Effector memory CD8-positive, alpha-beta T cell (primary cell): ENCODE data around the gene CD164L2.
"Not testable (repeated sequence)": the region's sequence is repeated elsewhere in the genome, so short reads cannot be mapped to it uniquely, and the experiment has no call there.

ENCODE experiments used
- ATAC-seq: fragments of 150-1000 bp; cut with Tn5 transposase; replicated peaks from 2 replicates; pipeline ENCODE4 v1.10.0; 2021; ENCODE audit warnings: mild to moderate bottlenecking, moderate library complexity
- DNase-seq, 3 experiments: peaks; one replicate each; pipeline ENCODE4 v3.0.0; 2021
- H3K27ac Mint-ChIP-seq, 2 donors: one replicate each; pipeline ENCODE4 v1.8.0; 2022; ENCODE audit warnings: mild to moderate bottlenecking in 2 of 2, mixed read lengths in 2 of 2, moderate library complexity in 2 of 2
- H3K27me3 Mint-ChIP-seq, 2 donors: one replicate each; pipeline ENCODE4 v1.8.0; 2022; ENCODE audit warnings: mixed read lengths in 2 of 2
- H3K36me3 Mint-ChIP-seq: one replicate; pipeline ENCODE4 v1.8.0; 2022; ENCODE audit warnings: mild to moderate bottlenecking, moderate library complexity, mixed read lengths; ENCODE audit not compliant: insufficient read depth
- H3K4me1 Mint-ChIP-seq, 2 donors: one replicate each; pipeline ENCODE4 v1.8.0; 2022; ENCODE audit warnings: low read depth in 2 of 2, mixed read lengths in 2 of 2
- H3K4me3 Mint-ChIP-seq, 2 donors: one replicate each; pipeline ENCODE4 v1.8.0; 2022; ENCODE audit warnings: mild to moderate bottlenecking in 2 of 2, mixed read lengths in 2 of 2, moderate library complexity in 2 of 2
- H3K9me3 Mint-ChIP-seq, 2 donors: one replicate each; pipeline ENCODE4 v1.8.0; 2022; ENCODE audit warnings: mixed read lengths in 2 of 2
- total RNA-seq, 9 experiments: gene quantifications; one replicate each; lab custom pipeline; 2026; lab: John Stamatoyannopoulos, UW

Gene CD164L2
- 0 to 0.12 (median 0) reads per million in 9 experiments for total RNA-seq

- Mint-ChIP-seq H3K27ac (peak within 1 kb of the TSS in 1 of 2 donors; percentile 3), H3K36me3 (peaks cover 3% of the 10 kb centered on the region), H3K4me3 (no peak within 1 kb of the TSS), H3K4me1 (peaks cover 0 to 2% of the 10 kb centered on the region in 2 donors), H3K27me3 (peaks cover 0 to 6% of the 10 kb centered on the region in 2 donors), H3K9me3 (no peaks in the 10 kb centered on the region)
- ATAC-seq (peak; percentile 69), DNase-seq (peak in 2 of 3 experiments; percentile 35 to 39)
Observed at GRCh38 chr1:27383039-27383605, at the start of gene CD164L2. Gene CD164L2, minus strand, starts transcription at chr1:27383333. Its CDS starts 94 bp downstream, at chr1:27383239.

GRCh38 chr1:27432725-27433124, 49.6 kb upstream of the CD164L2 start:
- H3K27me3 Mint-ChIP-seq, H3K27ac Mint-ChIP-seq, DNase-seq, ATAC-seq, H3K9me3 Mint-ChIP-seq, H3K4me3 Mint-ChIP-seq: not testable (repeated sequence)
- Mint-ChIP-seq H3K36me3 (peaks cover 16% of the 10 kb centered on the region), H3K4me1 (peaks cover 43 to 64% of the 10 kb centered on the region in 2 donors)

DNA sequence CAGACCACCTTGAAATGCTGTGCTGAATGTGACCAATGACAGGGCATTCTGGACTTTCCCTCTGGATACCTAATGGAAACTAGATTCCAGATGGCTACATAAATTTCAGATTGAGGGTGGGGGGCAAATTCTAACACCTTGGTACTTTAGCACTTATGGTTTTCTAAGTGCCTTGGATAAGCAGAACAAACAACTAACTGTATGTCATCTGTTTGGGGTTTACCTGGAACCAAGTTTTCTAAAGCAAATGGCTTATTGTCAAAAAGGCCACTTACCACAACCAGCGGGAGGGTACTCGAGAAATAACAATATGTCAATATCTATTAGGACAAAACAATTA, 48.4 kb upstream of the CD164L2 start:
- peak overlapping the region; percentile 66 to 85 for H3K27ac Mint-ChIP-seq
- H3K9me3 Mint-ChIP-seq, result no peaks in the 10 kb centered on the region
- no peaks in the 10 kb centered on the region for H3K27me3 Mint-ChIP-seq
- H3K36me3 Mint-ChIP-seq, result peaks cover 20% of the 10 kb centered on the region
- peaks cover 38 to 57% of the 10 kb centered on the region in 2 donors for H3K4me1 Mint-ChIP-seq
- ATAC-seq, result no peak
- DNase-seq, result no peak
- peak overlapping the region in 1 of 2 donors; percentile 44 for H3K4me3 Mint-ChIP-seq

DNA sequence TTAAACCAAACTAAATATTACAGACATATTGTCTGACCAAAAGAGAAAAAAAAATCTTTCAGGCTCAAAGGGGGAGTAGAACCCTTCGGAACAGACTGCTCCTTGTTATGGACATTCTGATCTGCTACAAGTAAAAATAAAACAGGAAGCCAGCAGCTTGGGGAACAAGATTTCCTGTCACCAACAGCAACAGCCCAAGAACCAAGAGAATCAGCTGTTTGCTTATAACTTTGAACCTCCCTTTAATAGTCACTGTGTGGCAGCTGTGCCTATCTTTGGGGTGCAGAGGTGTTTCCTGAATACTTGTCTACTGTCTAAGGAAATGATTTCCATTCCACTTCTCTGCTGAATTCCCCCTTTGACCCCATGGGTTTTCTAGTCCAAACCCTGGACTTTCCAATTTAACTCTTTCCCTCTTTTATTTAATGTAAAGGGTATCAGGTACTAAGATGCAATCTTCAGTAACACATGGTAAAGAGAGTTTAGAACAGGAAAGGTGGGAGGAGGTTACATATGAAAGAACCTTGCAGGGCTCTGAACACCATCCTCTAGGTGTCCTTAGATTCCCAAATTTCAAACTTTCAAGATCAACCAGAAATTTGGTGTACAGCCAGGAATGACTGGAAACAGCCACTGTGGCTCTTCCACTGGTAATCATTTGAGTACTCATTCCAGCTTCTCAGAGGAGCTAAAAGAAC, 47.9 kb upstream of the CD164L2 start:
- no peaks in the 10 kb centered on the region for H3K27me3 Mint-ChIP-seq
- DNase-seq, result peak in 1 of 3 experiments; percentile 23
- H3K4me3 Mint-ChIP-seq, result peak overlapping the region; percentile 2 to 44
- H3K36me3 Mint-ChIP-seq, result peaks cover 26% of the 10 kb centered on the region
- peak; percentile 71 for ATAC-seq
- peaks cover 36 to 53% of the 10 kb centered on the region in 2 donors for H3K4me1 Mint-ChIP-seq
- peak overlapping the region; percentile 66 to 85 for H3K27ac Mint-ChIP-seq
- H3K9me3 Mint-ChIP-seq, result no peaks in the 10 kb centered on the region

- DNase-seq (no peak), ATAC-seq (no peak)
- peaks cover 38% of the 10 kb centered on the region for H3K36me3 Mint-ChIP-seq
- peak overlapping the region; percentile 66 to 83 for H3K27ac Mint-ChIP-seq
- H3K9me3 Mint-ChIP-seq, result no peaks in the 10 kb centered on the region
- peaks cover 36 to 46% of the 10 kb centered on the region in 2 donors for H3K4me1 Mint-ChIP-seq
- H3K27me3 Mint-ChIP-seq, result no peaks in the 10 kb centered on the region
- no peak overlapping the region for H3K4me3 Mint-ChIP-seq
Observed at GRCh38 chr1:27429029-27429425, 45.9 kb upstream of the CD164L2 start.

- no peaks in the 10 kb centered on the region for H3K9me3 Mint-ChIP-seq
- peaks cover 32 to 40% of the 10 kb centered on the region in 2 donors for H3K4me1 Mint-ChIP-seq
- H3K27me3 Mint-ChIP-seq, result no peaks in the 10 kb centered on the region
- ATAC-seq (no peak), DNase-seq (no peak)
- peaks cover 34% of the 10 kb centered on the region for H3K36me3 Mint-ChIP-seq
- H3K27ac Mint-ChIP-seq, result peak overlapping the region; percentile 66 to 83
- no peak overlapping the region for H3K4me3 Mint-ChIP-seq
Observed at GRCh38 chr1:27428316-27429028, 45.3 kb upstream of the CD164L2 start.

DNA sequence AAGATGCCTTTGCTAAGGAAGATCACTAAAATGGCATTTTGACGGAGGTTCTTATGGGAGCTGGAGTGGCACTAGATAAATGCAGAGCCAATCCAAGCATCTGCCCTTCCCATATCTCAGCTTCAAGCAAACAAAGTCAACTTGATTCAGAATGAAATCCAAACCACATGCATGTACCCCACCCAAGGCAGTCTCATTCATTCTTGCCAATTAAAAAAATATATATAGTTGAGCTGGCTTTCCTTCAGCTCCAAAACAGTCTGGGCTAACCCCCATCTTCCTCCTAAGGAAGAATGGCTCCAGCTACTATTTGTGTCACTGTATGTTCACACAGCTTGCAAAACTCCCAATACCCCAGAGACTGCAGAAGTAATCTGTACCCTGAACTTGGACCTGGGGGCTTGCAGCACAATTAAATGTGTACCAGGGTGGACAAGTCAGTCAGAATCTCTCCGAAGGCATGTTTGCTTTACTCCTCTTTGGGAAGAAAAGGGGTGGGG, 44.7 kb upstream of the CD164L2 start:
- Mint-ChIP-seq H3K4me3 (no peak overlapping the region), H3K36me3 (peaks cover 36% of the 10 kb centered on the region), H3K4me1 (peaks cover 28 to 34% of the 10 kb centered on the region in 2 donors), H3K9me3 (no peaks in the 10 kb centered on the region), H3K27me3 (no peaks in the 10 kb centered on the region), H3K27ac (peak overlapping the region; percentile 66 to 83)
- DNase-seq (no peak), ATAC-seq (no peak)

GRCh38 chr1:27427329-27427728, 44.2 kb upstream of the CD164L2 start:
- H3K4me1 Mint-ChIP-seq, result peaks cover 28 to 38% of the 10 kb centered on the region in 2 donors
- no peaks in the 10 kb centered on the region for H3K27me3 Mint-ChIP-seq
- ATAC-seq, result no peak
- H3K36me3 Mint-ChIP-seq, result peaks cover 36% of the 10 kb centered on the region
- H3K27ac Mint-ChIP-seq, result peak overlapping the region; percentile 33 to 90
- H3K9me3 Mint-ChIP-seq, result no peaks in the 10 kb centered on the region
- no peak overlapping the region for H3K4me3 Mint-ChIP-seq
- no peak for DNase-seq

DNA sequence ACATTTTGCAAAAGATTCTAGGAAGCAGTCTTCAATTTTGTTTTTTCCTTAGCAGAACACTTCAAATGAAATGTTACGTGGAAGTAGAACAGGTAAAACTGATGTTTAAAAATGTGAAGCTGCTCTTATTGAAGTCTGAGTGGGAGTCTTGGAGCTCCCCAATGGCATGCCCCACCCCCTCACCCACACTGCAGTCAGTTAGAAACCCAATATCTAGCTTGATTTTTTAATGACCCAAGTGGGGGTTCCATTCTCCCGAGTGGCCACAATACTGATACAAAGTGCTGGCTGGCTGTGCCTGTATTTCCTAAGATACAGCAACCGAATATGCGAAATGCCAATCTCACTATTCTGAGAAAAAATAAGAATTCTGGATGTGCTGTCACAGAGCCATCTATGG, 40.6 kb upstream of the CD164L2 start:
- peaks cover 17 to 31% of the 10 kb centered on the region in 2 donors for H3K4me1 Mint-ChIP-seq
- H3K27ac Mint-ChIP-seq, result peak overlapping the region; percentile 69 to 88
- H3K36me3 Mint-ChIP-seq, result peaks cover 38% of the 10 kb centered on the region
- H3K4me3 Mint-ChIP-seq, result no peak overlapping the region
- no peak for ATAC-seq
- no peaks in the 10 kb centered on the region for H3K27me3 Mint-ChIP-seq
- no peak for DNase-seq
- H3K9me3 Mint-ChIP-seq, result no peaks in the 10 kb centered on the region

DNA sequence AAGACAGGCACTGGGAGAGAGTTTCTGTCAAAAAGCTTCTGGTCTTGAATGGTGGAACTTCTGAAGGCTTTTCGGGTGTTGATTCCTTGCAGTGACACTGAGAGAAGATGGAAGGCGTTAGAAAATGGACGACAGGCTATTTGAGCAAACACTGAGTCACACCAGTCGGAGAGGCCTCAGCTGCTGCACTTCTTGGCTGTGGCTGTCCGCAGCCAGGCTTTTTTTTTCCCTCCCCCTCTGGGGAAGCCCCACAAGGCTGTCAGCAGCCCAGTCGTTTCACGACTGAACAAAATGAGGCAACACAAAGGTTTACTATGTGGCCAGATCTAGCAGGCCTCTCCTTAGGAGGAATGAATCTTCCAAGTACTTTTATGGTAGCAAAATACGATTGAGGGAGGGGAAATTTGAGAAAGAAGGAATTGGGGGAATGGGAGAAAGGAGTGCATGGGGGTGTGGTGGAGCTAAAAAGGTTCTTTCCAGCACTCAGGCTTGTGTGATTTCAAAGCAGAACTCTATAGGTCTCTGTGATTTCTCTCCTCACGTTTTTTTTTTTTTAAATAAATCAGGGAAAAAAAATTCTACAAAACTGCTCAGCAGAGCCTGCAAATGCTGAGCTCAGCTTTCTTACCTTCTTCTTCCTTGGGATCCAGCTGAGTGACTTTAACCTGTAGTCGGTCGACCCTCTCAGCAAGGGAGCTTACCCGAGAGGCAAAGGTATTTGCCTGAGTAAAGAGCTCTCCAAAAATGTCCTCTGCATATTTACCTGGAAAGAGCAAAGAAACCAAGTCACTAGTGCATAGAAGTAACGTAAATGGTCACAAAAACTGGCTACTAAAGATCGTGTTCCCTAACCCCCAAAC, 35.4 kb upstream of the CD164L2 start:
- peaks cover 51% of the 10 kb centered on the region for H3K36me3 Mint-ChIP-seq
- no peaks in the 10 kb centered on the region for H3K27me3 Mint-ChIP-seq
- ATAC-seq, result peak; percentile 79
- no peaks in the 10 kb centered on the region for H3K9me3 Mint-ChIP-seq
- peak overlapping the region; percentile 31 to 45 for H3K4me3 Mint-ChIP-seq
- peak; percentile 23 to 29 (median 29) for DNase-seq
- peaks cover 18 to 44% of the 10 kb centered on the region in 2 donors for H3K4me1 Mint-ChIP-seq
- peak overlapping the region; percentile 90 for H3K27ac Mint-ChIP-seq

- peaks cover 18 to 42% of the 10 kb centered on the region in 2 donors for H3K4me1 Mint-ChIP-seq
- no peaks in the 10 kb centered on the region for H3K9me3 Mint-ChIP-seq
- no peaks in the 10 kb centered on the region for H3K27me3 Mint-ChIP-seq
- no peak overlapping the region for H3K4me3 Mint-ChIP-seq
- H3K27ac Mint-ChIP-seq, result peak overlapping the region; percentile 90
- DNase-seq (no peak), ATAC-seq (no peak)
- H3K36me3 Mint-ChIP-seq, result peaks cover 55% of the 10 kb centered on the region
Observed at GRCh38 chr1:27417713-27418112, 34.6 kb upstream of the CD164L2 start.

GRCh38 chr1:27416387-27417111, 33.4 kb upstream of the CD164L2 start:
- Mint-ChIP-seq H3K27ac (peak overlapping the region; percentile 42 to 53), H3K4me1 (peaks cover 14 to 34% of the 10 kb centered on the region in 2 donors)

More at GRCh38 chr1:27416387-27417111, 33.4 kb upstream of the CD164L2 start:
- H3K27me3 Mint-ChIP-seq, result no peaks in the 10 kb centered on the region
- ATAC-seq (peak; percentile 76), DNase-seq (peak; percentile 45 to 56 (median 49))
- no peak overlapping the region for H3K4me3 Mint-ChIP-seq
- no peaks in the 10 kb centered on the region for H3K9me3 Mint-ChIP-seq
- peaks cover 63% of the 10 kb centered on the region for H3K36me3 Mint-ChIP-seq
